Fibroblast of skin of left quadriceps (primary cell): ENCODE data around the gene POC1A.
"Not testable (repeated sequence)": the region's sequence is repeated elsewhere in the genome, so short reads cannot be mapped to it uniquely, and the experiment has no call there.

Source experiments
- DNase-seq, 2 experiments: peaks; one replicate each; pipeline ENCODE4 v3.0.0-alpha.2; 2013; ENCODE audit warnings: low read depth in 2 of 2

Gene POC1A

GRCh38 chr3:52046902-52047239, 107.4 kb downstream of the POC1A start:
- no peak for DNase-seq

GRCh38 chr3:52046186-52046901, 107.9 kb downstream of the POC1A start:
- peak; percentile 89 to 91 for DNase-seq

- DNase-seq, result no peak
Observed at GRCh38 chr3:52044869-52045619, 109.2 kb downstream of the POC1A start.

- no peak for DNase-seq
Observed at GRCh38 chr3:52043750-52044149, 110.5 kb downstream of the POC1A start.

- not testable (repeated sequence) for DNase-seq
Observed at GRCh38 chr3:52043039-52043438, 111.2 kb downstream of the POC1A start.

GRCh38 chr3:52041118-52041731, 113.0 kb downstream of the POC1A start:
- no peak for DNase-seq

GRCh38 chr3:52040600-52040999, 113.6 kb downstream of the POC1A start:
- DNase-seq, result no peak

- DNase-seq, result no peak
Observed at GRCh38 chr3:52039846-52040245, 114.4 kb downstream of the POC1A start.

GRCh38 chr3:52039426-52039825, 114.8 kb downstream of the POC1A start:
- DNase-seq, result no peak

- no peak for DNase-seq
Observed at GRCh38 chr3:52038227-52038626, 116.0 kb downstream of the POC1A start.

GRCh38 chr3:52037291-52037690, 116.9 kb downstream of the POC1A start:
- DNase-seq, result no peak

GRCh38 chr3:52036829-52037228, 117.4 kb downstream of the POC1A start:
- DNase-seq, result no peak

- no peak for DNase-seq
Observed at GRCh38 chr3:52036222-52036694, 118.0 kb downstream of the POC1A start.

GRCh38 chr3:52034651-52035050, 119.6 kb downstream of the POC1A start:
- DNase-seq, result no peak

GRCh38 chr3:52034212-52034611, 120.0 kb downstream of the POC1A start:
- no peak for DNase-seq

GRCh38 chr3:52033748-52034147, 120.5 kb downstream of the POC1A start:
- DNase-seq, result not testable (repeated sequence)

- no peak for DNase-seq
Observed at GRCh38 chr3:52032702-52033408, 121.4 kb downstream of the POC1A start.

GRCh38 chr3:52031896-52032295, 122.3 kb downstream of the POC1A start:
- no peak for DNase-seq

GRCh38 chr3:52030714-52031310, 123.4 kb downstream of the POC1A start:
- no peak for DNase-seq

GRCh38 chr3:52029535-52029934, 124.7 kb downstream of the POC1A start:
- DNase-seq, result no peak

GRCh38 chr3:52029053-52029452, 125.2 kb downstream of the POC1A start:
- DNase-seq, result no peak

GRCh38 chr3:52028572-52028971, 125.7 kb downstream of the POC1A start:
- no peak for DNase-seq
